C4-2B (cell line): ENCODE measurements around the gene CTAG2.
"Not testable (repeated sequence)": the region's sequence is repeated elsewhere in the genome, so short reads cannot be mapped to it uniquely, and the experiment has no call there.

Source experiments
- ZFX ChIP-seq: fragments of 450-650 bp; IDR thresholded peaks from 2 replicates; pipeline ENCODE4 v1.6.1; 2017
- TF ChIP-seq, protein P1 (sequence below): fragments of 450-650 bp; conservative IDR thresholded peaks from 2 replicates; pipeline ENCODE4 v1.5.1; 2017; ENCODE audit warnings: mild to moderate bottlenecking

DNA sequence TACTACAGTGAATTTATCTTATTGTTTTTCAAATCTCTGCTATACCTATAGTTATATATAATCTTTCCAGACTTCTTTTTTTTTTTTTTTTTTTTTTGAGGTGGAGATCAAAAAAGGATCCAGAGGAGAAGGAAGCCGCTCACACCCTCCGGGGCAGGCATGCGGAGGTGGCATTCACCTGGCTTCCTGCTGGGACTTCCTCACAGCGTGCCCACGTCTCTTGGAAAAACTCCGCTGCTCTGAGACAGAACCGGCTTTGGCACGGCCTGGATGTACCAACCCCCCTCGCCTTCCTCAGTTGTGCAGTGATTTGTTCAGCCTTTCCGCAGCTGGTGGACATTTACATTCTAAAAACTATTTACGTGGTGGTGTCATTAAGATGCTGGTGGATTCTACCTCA is 45.4 kb downstream of the CTAG2 start:
- TF ChIP-seq, protein P1, sequence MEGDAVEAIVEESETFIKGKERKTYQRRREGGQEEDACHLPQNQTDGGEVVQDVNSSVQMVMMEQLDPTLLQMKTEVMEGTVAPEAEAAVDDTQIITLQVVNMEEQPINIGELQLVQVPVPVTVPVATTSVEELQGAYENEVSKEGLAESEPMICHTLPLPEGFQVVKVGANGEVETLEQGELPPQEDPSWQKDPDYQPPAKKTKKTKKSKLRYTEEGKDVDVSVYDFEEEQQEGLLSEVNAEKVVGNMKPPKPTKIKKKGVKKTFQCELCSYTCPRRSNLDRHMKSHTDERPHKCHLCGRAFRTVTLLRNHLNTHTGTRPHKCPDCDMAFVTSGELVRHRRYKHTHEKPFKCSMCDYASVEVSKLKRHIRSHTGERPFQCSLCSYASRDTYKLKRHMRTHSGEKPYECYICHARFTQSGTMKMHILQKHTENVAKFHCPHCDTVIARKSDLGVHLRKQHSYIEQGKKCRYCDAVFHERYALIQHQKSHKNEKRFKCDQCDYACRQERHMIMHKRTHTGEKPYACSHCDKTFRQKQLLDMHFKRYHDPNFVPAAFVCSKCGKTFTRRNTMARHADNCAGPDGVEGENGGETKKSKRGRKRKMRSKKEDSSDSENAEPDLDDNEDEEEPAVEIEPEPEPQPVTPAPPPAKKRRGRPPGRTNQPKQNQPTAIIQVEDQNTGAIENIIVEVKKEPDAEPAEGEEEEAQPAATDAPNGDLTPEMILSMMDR: not testable (repeated sequence)
- not testable (repeated sequence) for TF ChIP-seq ZFX
